Measurements from ENCODE around the gene NOL7.

NOL7 gene

GRCh38 chr6:13600036-13600435 lies 15.1 kb upstream of the NOL7 start:
- no peak for DNase-seq

- DNase-seq = no peak
Observed at GRCh38 chr6:13604135-13604534, 11.0 kb upstream of the NOL7 start.

GRCh38 chr6:13604546-13605416 lies 10.4 kb upstream of the NOL7 start:
- no peak for DNase-seq

- no peak for DNase-seq
Observed at GRCh38 chr6:13605634-13606033, 9.5 kb upstream of the NOL7 start.

- DNase-seq = peak; percentile 86
Observed at GRCh38 chr6:13611715-13612114, 3.4 kb upstream of the NOL7 start.

GRCh38 chr6:13613029-13613594 lies 2.0 kb upstream of the NOL7 start:
- peak; percentile 30 for DNase-seq

- peak; percentile 83 for DNase-seq
Observed at GRCh38 chr6:13614126-13614925, 809 bp upstream of the NOL7 start.

GRCh38 chr6:13615792-13616120 lies 621 bp downstream of the NOL7 start:
- DNase-seq = peak; percentile 77

GRCh38 chr6:13617066-13617465 lies 1.9 kb downstream of the NOL7 start:
- DNase-seq = no peak

GRCh38 chr6:13624871-13625288 lies 9.7 kb downstream of the NOL7 start:
- DNase-seq = peak; percentile 76

GRCh38 chr6:13629459-13630116 lies 14.5 kb downstream of the NOL7 start:
- DNase-seq = no peak

GRCh38 chr6:13630499-13630898 lies 15.4 kb downstream of the NOL7 start:
- DNase-seq = no peak

GRCh38 chr6:13633343-13633742 lies 18.2 kb downstream of the NOL7 start:
- no peak for DNase-seq

- no peak for DNase-seq
Observed at GRCh38 chr6:13635948-13636658, 21.0 kb downstream of the NOL7 start.

- no peak for DNase-seq
Observed at GRCh38 chr6:13638014-13638413, 22.9 kb downstream of the NOL7 start.

GRCh38 chr6:13638626-13639025 lies 23.5 kb downstream of the NOL7 start:
- DNase-seq = no peak

- no peak for DNase-seq
Observed at GRCh38 chr6:13641315-13641714, 26.2 kb downstream of the NOL7 start.

- no peak for DNase-seq
Observed at GRCh38 chr6:13643125-13643524, 28.0 kb downstream of the NOL7 start.

GRCh38 chr6:13648850-13649249 lies 33.7 kb downstream of the NOL7 start:
- no peak for DNase-seq

- no peak for DNase-seq
Observed at GRCh38 chr6:13649393-13649792, 34.3 kb downstream of the NOL7 start.

GRCh38 chr6:13653296-13653695 lies 38.2 kb downstream of the NOL7 start:
- DNase-seq = peak; percentile 51

- no peak for DNase-seq
Observed at GRCh38 chr6:13654496-13654895, 39.4 kb downstream of the NOL7 start.

- DNase-seq = no peak
Observed at GRCh38 chr6:13655700-13656099, 40.6 kb downstream of the NOL7 start.

Data from OCI-M1 (cell line).